NCI-H2171 (cell line): ENCODE measurements around the gene KAZN.
A peak's percentile ranks its signal among the peaks of the same experiment; 100 is the strongest.

Source experiments
- DNase-seq: peaks from one replicate; lab custom pipeline; 2025; lab: John Stamatoyannopoulos, UW

Gene KAZN

GRCh38 chr1:14934867-14935266, 336.4 kb downstream of the KAZN start:
- no peak for DNase-seq

- DNase-seq: no peak
Observed at GRCh38 chr1:14936815-14937214, 338.3 kb downstream of the KAZN start.

GRCh38 chr1:14937288-14937949, 338.9 kb downstream of the KAZN start:
- peak; percentile 82 for DNase-seq

- DNase-seq: no peak
Observed at GRCh38 chr1:14939527-14940284, 341.2 kb downstream of the KAZN start.

- DNase-seq: no peak
Observed at GRCh38 chr1:14940285-14940870, 341.9 kb downstream of the KAZN start.

- DNase-seq: no peak
Observed at GRCh38 chr1:14941864-14942263, 343.4 kb downstream of the KAZN start.

GRCh38 chr1:14944471-14944985, 346.0 kb downstream of the KAZN start:
- DNase-seq: no peak

- DNase-seq: peak; percentile 83
Observed at GRCh38 chr1:14945132-14946010, 346.9 kb downstream of the KAZN start.

- DNase-seq: no peak
Observed at GRCh38 chr1:14946011-14946359, 347.5 kb downstream of the KAZN start.

GRCh38 chr1:14946684-14947238, 348.3 kb downstream of the KAZN start:
- DNase-seq: no peak

- no peak for DNase-seq
Observed at GRCh38 chr1:14947421-14947820, 348.9 kb downstream of the KAZN start.

- DNase-seq: no peak
Observed at GRCh38 chr1:14948112-14948652, 349.7 kb downstream of the KAZN start.

- DNase-seq: peak; percentile 78
Observed at GRCh38 chr1:14949270-14949835, 350.9 kb downstream of the KAZN start.

GRCh38 chr1:14949836-14950713, 351.6 kb downstream of the KAZN start:
- DNase-seq: peak; percentile 30

GRCh38 chr1:14951766-14952165, 353.3 kb downstream of the KAZN start:
- DNase-seq: no peak

- no peak for DNase-seq
Observed at GRCh38 chr1:14952626-14953314, 354.3 kb downstream of the KAZN start.

- no peak for DNase-seq
Observed at GRCh38 chr1:14954210-14954609, 355.7 kb downstream of the KAZN start.

GRCh38 chr1:14954930-14955329, 356.4 kb downstream of the KAZN start:
- DNase-seq: no peak

GRCh38 chr1:14955402-14955801, 356.9 kb downstream of the KAZN start:
- peak; percentile 70 for DNase-seq

GRCh38 chr1:14955976-14956375, 357.5 kb downstream of the KAZN start:
- DNase-seq: no peak
